ENCODE measurements around the gene MSRB1. TPM values are rescaled to one million over a fixed set of nuclear protein-coding genes. Genes with fewer than 3 reads are reported as not detected.

The MSRB1 gene
- total and polyA plus RNA-seq, 9 of the 15 experiments (the other 6 are each of a cell fraction or from before 2014, with no cell fraction given), result 5.4 to 33.7 (median 25.7) TPM

GRCh38 chr16:1960665-1961630 is 17.9 kb upstream of the MSRB1 start (continued):
- TF ChIP-seq ZNF592 (IDR thresholded peaks at IDR 0.05) (no peak), ATF2 (CRISPR knock-in tag; IDR thresholded peaks at IDR 0.05) (no peak), KLF1 (tag; IDR thresholded peaks at IDR 0.05) (0 out of 2 replicates have a peak, but pooled peaks have one; percentile 23), ZNF140 (CRISPR knock-in tag; IDR thresholded peaks at IDR 0.05) (no peak), RREB1 (CRISPR knock-in tag; IDR thresholded peaks at IDR 0.05) (no peak), EGR1 (conservative IDR thresholded peaks at IDR 0.05) (no peak), TRIM28 (IDR thresholded peaks at IDR 0.05) (no peak), HMGN3 (IDR thresholded peaks at IDR 0.05; ENCODE audit: borderline replicate concordance, extremely low read depth, insufficient read length, low read depth, low read length) (no peak), MYC (IDR thresholded peaks at IDR 0.05; ENCODE audit: low read depth, low read length) (no peak; the same call in 1 of the 2 replicates), MYC (CRISPR knock-in tag; IDR thresholded peaks at IDR 0.05; ENCODE audit: borderline replicate concordance, low read depth) (peak; percentile 63; the same call in 1 of the 2 replicates), MCM5 (IDR thresholded peaks at IDR 0.05; ENCODE audit: low read depth) (no peak), CHAMP1 (IDR thresholded peaks at IDR 0.05) (no peak), SETDB1 (IDR thresholded peaks at IDR 0.05; ENCODE audit: low read length) (no peak)
